Stimulated activated CD4-positive, alpha-beta T cell treated with anti-CD3 and anti-CD28 coated beads, Interleukin-4, amount 100 ng/mL, for 1 hour (primary cell): ENCODE measurements around the gene ANKLE2.

ENCODE experiments used
- DNase-seq: peaks from one replicate; pipeline ENCODE4 v3.0.0-alpha.2; 2020

ANKLE2 gene

GRCh38 chr12:132677492-132677891 is 84.1 kb downstream of the ANKLE2 start:
- no peak for DNase-seq

GRCh38 chr12:132675757-132676432 is 85.7 kb downstream of the ANKLE2 start:
- no peak for DNase-seq
